HepG2 (cell line): ENCODE measurements around the gene HABP4. TPM values are rescaled to one million over a fixed set of nuclear protein-coding genes. Genes with fewer than 3 reads are reported as not detected.

ENCODE experiments used
- ATAC-seq: fragments of 200-7000 bp; cut with Tn5 transposase; 3 replicates; pipeline ENCODE4 v1.9.1; 2020; ENCODE audit warnings: mild to moderate bottlenecking, moderate library complexity
- BruUV-seq: library from RNA; stranded (reverse); fragments of 400-500 nt; replicated peaks from 2 replicates; lab custom pipeline; 2021; lab: Mats Ljungman, UMichigan
- CTCF ChIA-PET: fragments of 300-600 bp; formaldehyde crosslinking; extraction: SDS; loops from one replicate; lab custom pipeline; 2021; ENCODE audit warnings: low total read pairs, inconsistent platforms, low intra/inter-chr PET ratio; lab: Yijun Ruan, JAX
- POLR2A ChIA-PET: fragments of 350-600 bp; sonication (Branson Sonifier 250); formaldehyde crosslinking; loops from one replicate; lab custom pipeline; 2020; ENCODE audit warnings: antibody characterized with exemption, inconsistent platforms; lab: Yijun Ruan, JAX
- DNase-seq: peaks from one replicate; pipeline ENCODE4 v3.0.0-alpha.2; 2015; ENCODE audit warnings: low spot score
- FAIRE-seq: peaks from 3 replicates; lab custom pipeline; 2011; peaks lifted over from hg19 to GRCh38; lab: Jason Lieb, UNC
- H2AFZ ChIP-seq: one replicate; pipeline ENCODE4 v1.6.1; 2011; ENCODE audit warnings: low read length, inconsistent platforms
- H3K27ac ChIP-seq: fragments of 300-600 bp; 3 replicates; pipeline ENCODE4 v1.8.0; 2011; ENCODE audit warnings: mixed run types, mild to moderate bottlenecking, mixed read lengths, low read length, inconsistent platforms; ENCODE audit not compliant: insufficient read depth; ENCODE audit errors: extremely low read length
- H3K27me3 ChIP-seq, 2 experiments: fragments of 200-600 bp in 1 of 2; 2 replicates in 1 of 2; 3 replicates in 1 of 2; pipeline versions ENCODE4 v1.6.0 to v1.8.0; 2011; ENCODE audit warnings: low read length in 2 of 2, mild to moderate bottlenecking in 2 of 2, moderate library complexity in 2 of 2, inconsistent platforms in 1 of 2; ENCODE audit not compliant: insufficient read depth in 2 of 2, control insufficient read depth in 1 of 2
- H3K36me3 ChIP-seq, 2 experiments: fragments of 200-600 bp in 1 of 2; replicated peaks in 1 of 2; 2 replicates in 1 of 2; 3 replicates in 1 of 2; pipeline versions ENCODE4 v1.5.1 to v1.8.0; 2011; ENCODE audit warnings: low read length in 2 of 2, inconsistent platforms in 1 of 2; ENCODE audit not compliant: insufficient read depth in 2 of 2, control insufficient read depth in 1 of 2
- H3K4me1 ChIP-seq: 2 replicates; pipeline ENCODE4 v1.5.1; 2012; ENCODE audit warnings: low read length, inconsistent platforms; ENCODE audit not compliant: insufficient read depth
- H3K4me2 ChIP-seq: 2 replicates; pipeline ENCODE4 v1.6.0; 2011; ENCODE audit warnings: low read depth, low read length, inconsistent platforms
- H3K4me3 ChIP-seq, 3 experiments: fragments of 200-600 bp in 1 of 3; sonication (generic), shearing (Covaris generic) in 1 of 3; replicated peaks in 1 of 3; 2 replicates each; pipeline ENCODE4 v1.5.1; 2011 to 2016; ENCODE audit warnings: low read length in 3 of 3, inconsistent platforms in 2 of 3, low read depth in 2 of 3, mild to moderate bottlenecking in 2 of 3, control low read depth in 1 of 3, mixed read lengths in 1 of 3; ENCODE audit not compliant: insufficient read depth in 1 of 3
- H3K79me2 ChIP-seq: one replicate; pipeline ENCODE4 v1.6.1; 2011; ENCODE audit warnings: low read length, inconsistent platforms; ENCODE audit not compliant: insufficient read depth
- H3K9ac ChIP-seq: 2 replicates; pipeline ENCODE4 v1.6.0; 2011; ENCODE audit warnings: mild to moderate bottlenecking, low read depth, low read length, inconsistent platforms; ENCODE audit not compliant: insufficient read depth
- H3K9me3 ChIP-seq: 2 replicates; pipeline ENCODE4 v1.5.1; 2012; ENCODE audit warnings: mild to moderate bottlenecking, low read length
- H4K20me1 ChIP-seq: 2 replicates; pipeline ENCODE4 v1.6.0; 2011; ENCODE audit warnings: inconsistent platforms, mild to moderate bottlenecking, low read length, moderate library complexity; ENCODE audit not compliant: insufficient read depth
- ARID2 ChIP-seq: sonication (generic); formaldehyde crosslinking; IDR thresholded peaks from 2 replicates; pipeline ENCODE4 v1.8.1; 2022; ENCODE audit warnings: mild to moderate bottlenecking, missing genetic modification reagents, borderline replicate concordance
- ESRRA ChIP-seq: sonication (generic); formaldehyde crosslinking; IDR thresholded peaks from 2 replicates; pipeline ENCODE4 v1.5.1; 2020; ENCODE audit warnings: mild to moderate bottlenecking, low read depth, missing genetic modification reagents
- IRF2 ChIP-seq: IDR thresholded peaks from 2 replicates; pipeline ENCODE4 v1.6.1; 2018; ENCODE audit warnings: missing genetic modification reagents, missing compliant biosample characterization
- SMAD3 ChIP-seq: sonication (generic); formaldehyde crosslinking; IDR thresholded peaks from 2 replicates; pipeline ENCODE4 v1.4.0; 2020; ENCODE audit warnings: missing genetic modification reagents
- TEAD3 ChIP-seq: optimal IDR thresholded peaks from 2 replicates; pipeline ENCODE3; 2016; ENCODE audit warnings: borderline replicate concordance
- ZNF652 ChIP-seq: IDR thresholded peaks from 2 replicates; pipeline ENCODE4 v1.6.1; 2016; ENCODE audit warnings: low read depth, borderline replicate concordance
- ZNF800 ChIP-seq: sonication (generic); formaldehyde crosslinking; IDR thresholded peaks from 2 replicates; pipeline ENCODE4 v1.4.0; 2020; ENCODE audit warnings: missing genetic modification reagents
- ZSCAN5A ChIP-seq: sonication (generic); formaldehyde crosslinking; IDR thresholded peaks from 2 replicates; pipeline ENCODE4 v1.8.0; 2022; ENCODE audit warnings: mild to moderate bottlenecking, missing genetic modification reagents, borderline replicate concordance
- WGBS: methylation state at CpG from one replicate; pipeline ENCODE4 v1.1.6; 2017; ENCODE audit warnings: low lambda C conversion rate; 5-methylcytosine and 5-hydroxymethylcytosine counted together
- in situ Hi-C: cut with HindIII; loops from 2 replicates; pipeline ENCODE4 v1.10.0; 2017; ENCODE audit warnings: low pct_unique_long_range_greater_than_20kb; ENCODE audit not compliant: extremely low pct_ligation_motif_present
- intact Hi-C: fragments of 100-400 bp; cut with micrococcal nuclease; formaldehyde crosslinking; loops from one replicate; pipeline ENCODE4 v1.10.0; 2022; ENCODE audit not compliant: unreplicated experiment
- polyA plus RNA-seq, 8 experiments: library from polyadenylated mRNA; depleted of rRNA in 3 of 8; stranded (reverse) in 7 of 8; unstranded in 1 of 8; fragments of >200 nt; fragmentation: Illumina TruSeq in 4 of 8; extraction: Trizol in 4 of 8; gene quantifications; 2 replicates each; pipeline versions ENCODE4 v1.2.1 to v1.2.3, GENCODE V29; 2011 to 2016; ENCODE audit warnings: low read depth in 4 of 8, missing spikeins in 1 of 8, mixed read lengths in 1 of 8; ENCODE audit not compliant: insufficient read depth in 1 of 8
- total RNA-seq, 5 experiments: library from RNA; depleted of rRNA; stranded (reverse); fragments of >200 nt; fragmentation: Illumina TruSeq; extraction: Trizol; gene quantifications; 2 replicates each; pipeline ENCODE4 v1.2.3, GENCODE V29; 2016; ENCODE audit warnings: low read depth in 1 of 5
- TF ChIP-seq, protein P1 (sequence below): sonication (generic); formaldehyde crosslinking; IDR thresholded peaks from 2 replicates; pipeline ENCODE4 v1.4.0; 2020; ENCODE audit warnings: missing genetic modification reagents
- TF ChIP-seq, protein P2 (sequence below): sonication (generic); formaldehyde crosslinking; conservative IDR thresholded peaks from 2 replicates; pipeline ENCODE4 v1.4.0; 2020; ENCODE audit warnings: missing genetic modification reagents
- TF ChIP-seq, protein P3 (sequence below): sonication (generic); formaldehyde crosslinking; IDR thresholded peaks from 2 replicates; pipeline ENCODE4 v1.8.1; 2023; ENCODE audit warnings: missing genetic modification reagents, mild to moderate bottlenecking, borderline replicate concordance

Gene HABP4
- total and polyA plus RNA-seq, 2 of the 13 experiments (the other 11 are each of a cell fraction or from before 2014, with no cell fraction given): 14.3 to 26.6 TPM

DNA sequence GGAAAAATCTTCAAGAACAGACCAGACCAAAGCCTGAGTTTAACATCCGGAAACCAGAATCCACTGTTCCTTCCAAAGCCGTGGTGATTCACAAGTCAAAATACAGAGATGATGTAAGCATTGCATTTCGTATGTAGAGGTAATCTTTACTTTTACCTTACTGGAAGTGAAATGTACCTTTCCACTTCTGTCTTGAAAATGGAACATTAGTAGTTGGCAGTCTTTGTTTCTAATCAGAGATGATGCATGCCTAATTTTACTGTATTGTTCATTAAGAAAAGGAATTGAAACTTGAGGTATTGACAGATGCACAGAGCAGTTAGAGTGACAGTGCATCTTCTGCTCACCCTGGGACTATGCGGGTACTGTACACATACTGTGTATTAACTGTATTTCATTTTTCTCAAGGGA is 34.6 kb downstream of the HABP4 start:
- Histone ChIP-seq H3K36me3 (peaks cover 11 to 50% of the 10 kb centered on the region in 2 experiments), H3K4me3 (no peak overlapping the region), H3K4me1 (peaks cover 47% of the 10 kb centered on the region), H3K27ac (no peak overlapping the region), H2AFZ (no peak overlapping the region), H3K9ac (no peak overlapping the region), H4K20me1 (no peaks in the 10 kb centered on the region), H3K27me3 (no peaks in the 10 kb centered on the region), H3K4me2 (no peak overlapping the region), H3K79me2 (no peaks in the 10 kb centered on the region), H3K9me3 (no peaks in the 10 kb centered on the region)
- intact Hi-C loops: no loop called here
- ChIA-PET CTCF (no interaction called here), POLR2A (interaction anchor here (1.0 kb wide), 1 partner anchor 10 kb away, joined by 4 read pairs; no protein-coding TSS in a partner anchor)
- 92% methylated on average over 4 of the region's 4 CpGs for WGBS
- in situ Hi-C loops: no loop called here
- BruUV-seq: no TSS peak
- no peak for DNase-seq
- TF ChIP-seq ZNF800 (CRISPR knock-in tag) (no peak), ESRRA (CRISPR knock-in tag) (no peak), IRF2 (CRISPR knock-in tag) (no peak), ZNF652 (CRISPR knock-in tag) (no peak), ZSCAN5A (no peak), TEAD3 (CRISPR knock-in tag) (no peak), SMAD3 (CRISPR knock-in tag) (no peak), ARID2 (CRISPR knock-in tag) (no peak)
- TF ChIP-seq, protein P1, sequence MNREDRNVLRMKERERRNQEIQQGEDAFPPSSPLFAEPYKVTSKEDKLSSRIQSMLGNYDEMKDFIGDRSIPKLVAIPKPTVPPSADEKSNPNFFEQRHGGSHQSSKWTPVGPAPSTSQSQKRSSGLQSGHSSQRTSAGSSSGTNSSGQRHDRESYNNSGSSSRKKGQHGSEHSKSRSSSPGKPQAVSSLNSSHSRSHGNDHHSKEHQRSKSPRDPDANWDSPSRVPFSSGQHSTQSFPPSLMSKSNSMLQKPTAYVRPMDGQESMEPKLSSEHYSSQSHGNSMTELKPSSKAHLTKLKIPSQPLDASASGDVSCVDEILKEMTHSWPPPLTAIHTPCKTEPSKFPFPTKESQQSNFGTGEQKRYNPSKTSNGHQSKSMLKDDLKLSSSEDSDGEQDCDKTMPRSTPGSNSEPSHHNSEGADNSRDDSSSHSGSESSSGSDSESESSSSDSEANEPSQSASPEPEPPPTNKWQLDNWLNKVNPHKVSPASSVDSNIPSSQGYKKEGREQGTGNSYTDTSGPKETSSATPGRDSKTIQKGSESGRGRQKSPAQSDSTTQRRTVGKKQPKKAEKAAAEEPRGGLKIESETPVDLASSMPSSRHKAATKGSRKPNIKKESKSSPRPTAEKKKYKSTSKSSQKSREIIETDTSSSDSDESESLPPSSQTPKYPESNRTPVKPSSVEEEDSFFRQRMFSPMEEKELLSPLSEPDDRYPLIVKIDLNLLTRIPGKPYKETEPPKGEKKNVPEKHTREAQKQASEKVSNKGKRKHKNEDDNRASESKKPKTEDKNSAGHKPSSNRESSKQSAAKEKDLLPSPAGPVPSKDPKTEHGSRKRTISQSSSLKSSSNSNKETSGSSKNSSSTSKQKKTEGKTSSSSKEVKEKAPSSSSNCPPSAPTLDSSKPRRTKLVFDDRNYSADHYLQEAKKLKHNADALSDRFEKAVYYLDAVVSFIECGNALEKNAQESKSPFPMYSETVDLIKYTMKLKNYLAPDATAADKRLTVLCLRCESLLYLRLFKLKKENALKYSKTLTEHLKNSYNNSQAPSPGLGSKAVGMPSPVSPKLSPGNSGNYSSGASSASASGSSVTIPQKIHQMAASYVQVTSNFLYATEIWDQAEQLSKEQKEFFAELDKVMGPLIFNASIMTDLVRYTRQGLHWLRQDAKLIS: no peak
- TF ChIP-seq, protein P2, sequence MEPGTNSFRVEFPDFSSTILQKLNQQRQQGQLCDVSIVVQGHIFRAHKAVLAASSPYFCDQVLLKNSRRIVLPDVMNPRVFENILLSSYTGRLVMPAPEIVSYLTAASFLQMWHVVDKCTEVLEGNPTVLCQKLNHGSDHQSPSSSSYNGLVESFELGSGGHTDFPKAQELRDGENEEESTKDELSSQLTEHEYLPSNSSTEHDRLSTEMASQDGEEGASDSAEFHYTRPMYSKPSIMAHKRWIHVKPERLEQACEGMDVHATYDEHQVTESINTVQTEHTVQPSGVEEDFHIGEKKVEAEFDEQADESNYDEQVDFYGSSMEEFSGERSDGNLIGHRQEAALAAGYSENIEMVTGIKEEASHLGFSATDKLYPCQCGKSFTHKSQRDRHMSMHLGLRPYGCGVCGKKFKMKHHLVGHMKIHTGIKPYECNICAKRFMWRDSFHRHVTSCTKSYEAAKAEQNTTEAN (CRISPR knock-in tag): no peak
- TF ChIP-seq, protein P3, sequence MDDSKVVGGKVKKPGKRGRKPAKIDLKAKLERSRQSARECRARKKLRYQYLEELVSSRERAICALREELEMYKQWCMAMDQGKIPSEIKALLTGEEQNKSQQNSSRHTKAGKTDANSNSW: no peak
- no peak for ATAC-seq
- FAIRE-seq: no peak
